Upper lobe of left lung (tissue), 6 donors: ENCODE measurements around the gene GNMT. TPM values are rescaled to one million over a fixed set of nuclear protein-coding genes. Genes with fewer than 3 reads are reported as not detected.

Experiments
- ATAC-seq, 2 donors: fragments of 200-7000 bp; cut with Tn5 transposase; one replicate each; pipeline ENCODE4 v1.9.1; 2022; ENCODE audit warnings: mild to moderate bottlenecking in 2 of 2, moderate library complexity in 2 of 2; ENCODE audit not compliant: low FRiP score in 2 of 2
- DNase-seq, 2 donors: peaks; one replicate each; pipeline ENCODE4 v3.0.0-alpha.2; 2019 to 2020
- H3K27ac ChIP-seq, 4 donors: fragments of 200-600 bp; sonication (generic); one replicate each; pipeline ENCODE4 v1.5.1; 2016 to 2019
- H3K27me3 ChIP-seq, 4 donors: fragments of 200-600 bp; sonication (generic); one replicate each; pipeline ENCODE4 v1.5.1; 2017 to 2019
- H3K36me3 ChIP-seq, 4 donors: fragments of 200-600 bp; sonication (generic); one replicate each; pipeline ENCODE4 v1.5.1; 2016 to 2019
- H3K4me1 ChIP-seq, 4 donors: fragments of 200-600 bp; sonication (generic); one replicate each; pipeline ENCODE4 v1.5.1; 2018 to 2019
- H3K4me3 ChIP-seq, 4 donors: fragments of 200-600 bp; sonication (generic); one replicate each; pipeline ENCODE4 v1.5.1; 2017 to 2019; ENCODE audit warnings: mild to moderate bottlenecking in 2 of 4, moderate library complexity in 1 of 4
- H3K9me3 ChIP-seq, 4 donors: fragments of 200-600 bp; sonication (generic); one replicate each; pipeline ENCODE4 v1.5.1; 2018 to 2019
- CTCF ChIP-seq, 6 experiments: fragments of 450-650 bp in 4 of 6; fragments of 200-600 bp in 2 of 6; sonication (generic) in 2 of 6; IDR thresholded peaks; one replicate each; pipeline ENCODE4 v1.5.1; 2016 to 2019; ENCODE audit warnings: antibody characterized with exemption in 6 of 6
- EP300 ChIP-seq, 4 donors: sonication (generic); formaldehyde crosslinking; IDR thresholded peaks; one replicate each; pipeline ENCODE4 v1.5.1; 2017; ENCODE audit warnings: antibody characterized with exemption in 4 of 4, control low read depth in 2 of 4
- POLR2A ChIP-seq, 4 donors: fragments of 450-650 bp; IDR thresholded peaks; one replicate each; pipeline ENCODE4 v1.5.1; 2016 to 2017; ENCODE audit warnings: antibody characterized with exemption in 4 of 4, mild to moderate bottlenecking in 2 of 4
- POLR2AphosphoS5 ChIP-seq, 2 donors: sonication (generic); formaldehyde crosslinking; IDR thresholded peaks; one replicate each; pipeline ENCODE4 v1.5.1; 2017; ENCODE audit warnings: antibody characterized with exemption in 2 of 2
- WGBS, 2 donors: methylation state at CpG; one replicate each; pipeline ENCODE4 v1.1.5; 2017 to 2018; 5-methylcytosine and 5-hydroxymethylcytosine counted together
- total RNA-seq, 6 donors: library from RNA; depleted of rRNA in 4 of 6; stranded (reverse); fragments of >200 nt in 4 of 6; gene quantifications; one replicate each; pipeline versions ENCODE4 v1.1.0 to v1.2.1, GENCODE V29; 2016 to 2021
- donor health status: DM: no; HTN: no; CAD: no; lungs with moderate emphysema.
- donor health status: DM: no; HTN: yes; CAD: no; lungs with severe emphysema.

The GNMT gene
- total RNA-seq, 6 donors from 2014 or later: 1.9 to 10.5 (median 8.5) TPM; not detected in 1

GRCh38 chr6:42981836-42982235 lies 21.3 kb downstream of the GNMT start:
- WGBS, 2 donors: 74 to 87% methylated on average over 5 of the region's 5 CpGs
- DNase-seq (no peak), ATAC-seq (no peak)
- H3K4me3 ChIP-seq: no peak overlapping the region
- H3K4me1 ChIP-seq: peaks cover 34 to 54% (median 47%) of the 10 kb centered on the region in 4 donors
- TF ChIP-seq EP300 (IDR thresholded peaks at IDR 0.05) (no peak), CTCF (IDR thresholded peaks at IDR 0.05) (no peak), POLR2AphosphoS5 (IDR thresholded peaks at IDR 0.05) (no peak), POLR2A (IDR thresholded peaks at IDR 0.05) (no peak)
- no peaks in the 10 kb centered on the region for H3K27me3 ChIP-seq
- H3K9me3 ChIP-seq: no peaks in the 10 kb centered on the region
- H3K27ac ChIP-seq: no peak overlapping the region
- H3K36me3 ChIP-seq: no peaks in the 10 kb centered on the region

GRCh38 chr6:42984001-42984923 lies 23.7 kb downstream of the GNMT start, which contains the start of gene PPP2R5D:
TSS of gene PPP2R5D (plus strand) at chr6:42984570. CDS start at chr6:42984678, 108 bp downstream.
- Histone ChIP-seq H3K9me3 (no peaks in the 10 kb centered on the region), H3K27ac (peak within 1 kb of the TSS; percentile 74 to 92 (median 89)), H3K27me3 (no peaks in the 10 kb centered on the region), H3K36me3 (peaks cover 0 to 2% (median 0%) of the 10 kb centered on the region in 4 donors), H3K4me3 (peak within 1 kb of the TSS; percentile 74 to 97 (median 80)), H3K4me1 (peaks cover 34 to 59% (median 53%) of the 10 kb centered on the region in 4 donors)
- DNase-seq (peak; percentile 96 to 99), ATAC-seq (peak; percentile 97 to 98)
- 0% methylated on average over 25 to 56 of the region's 59 CpGs for WGBS, 2 donors
- peak in 3 of 4 donors; percentile 41 to 89 (median 87) for TF ChIP-seq POLR2A (IDR thresholded peaks at IDR 0.05)
- no peak for TF ChIP-seq EP300 (IDR thresholded peaks at IDR 0.05)
- TF ChIP-seq POLR2AphosphoS5 (IDR thresholded peaks at IDR 0.05): peak; percentile 18 to 89
- peak in 4 of 6 experiments; percentile 6 to 49 (median 32) for TF ChIP-seq CTCF (IDR thresholded peaks at IDR 0.05)

- no peaks in the 10 kb centered on the region for H3K9me3 ChIP-seq
- peak overlapping the region; percentile 74 to 92 (median 89) for H3K27ac ChIP-seq
- ATAC-seq (peak in 1 of 2 donors; percentile 21), DNase-seq (no peak)
- no peaks in the 10 kb centered on the region for H3K27me3 ChIP-seq
- peaks cover 3 to 9% (median 5%) of the 10 kb centered on the region in 4 donors for H3K36me3 ChIP-seq
- 10 to 15% methylated on average over 12 to 13 of the region's 13 CpGs for WGBS, 2 donors
- peaks cover 32 to 53% (median 46%) of the 10 kb centered on the region in 4 donors for H3K4me1 ChIP-seq
- TF ChIP-seq CTCF (IDR thresholded peaks at IDR 0.05): no peak
- no peak for TF ChIP-seq POLR2A (IDR thresholded peaks at IDR 0.05)
- TF ChIP-seq EP300 (IDR thresholded peaks at IDR 0.05): no peak
- no peak for TF ChIP-seq POLR2AphosphoS5 (IDR thresholded peaks at IDR 0.05)
- H3K4me3 ChIP-seq: peak overlapping the region; percentile 74 to 97 (median 80)
Observed at GRCh38 chr6:42984924-42985475, 24.4 kb downstream of the GNMT start.

GRCh38 chr6:42987533-42988451 lies 27.2 kb downstream of the GNMT start:
- Histone ChIP-seq H3K9me3 (no peaks in the 10 kb centered on the region), H3K27me3 (no peaks in the 10 kb centered on the region), H3K27ac (no peak overlapping the region), H3K4me1 (peaks cover 32 to 49% (median 44%) of the 10 kb centered on the region in 4 donors), H3K4me3 (no peak overlapping the region), H3K36me3 (peaks cover 3 to 16% (median 11%) of the 10 kb centered on the region in 4 donors)
- no peak for TF ChIP-seq POLR2A (IDR thresholded peaks at IDR 0.05)
- no peak for TF ChIP-seq CTCF (IDR thresholded peaks at IDR 0.05)
- TF ChIP-seq EP300 (IDR thresholded peaks at IDR 0.05): no peak
- no peak for TF ChIP-seq POLR2AphosphoS5 (IDR thresholded peaks at IDR 0.05)
- 62 to 69% methylated on average over 5 of the region's 5 CpGs for WGBS, 2 donors
- no peak for DNase-seq
- no peak for ATAC-seq
